DND-41 (cell line): ENCODE data around the gene DDX52.
"Not testable (repeated sequence)": the region's sequence is repeated elsewhere in the genome, so short reads cannot be mapped to it uniquely, and the experiment has no call there.

Source experiments
- ATAC-seq: fragments of 200-7000 bp; cut with Tn5 transposase; 3 replicates; pipeline ENCODE4 v1.9.1; 2021; ENCODE audit warnings: low read depth; ENCODE audit not compliant: insufficient read depth
- DNase-seq: peaks from one replicate; pipeline ENCODE4 v3.0.0-alpha.2; 2020
- H2AFZ ChIP-seq: 2 replicates; pipeline ENCODE4 v1.6.0; 2012; ENCODE audit warnings: low read depth, low read length
- H3K27ac ChIP-seq: 2 replicates; pipeline ENCODE4 v1.5.1; 2012; ENCODE audit warnings: low read length, inconsistent platforms
- H3K27me3 ChIP-seq: fragments of 200-600 bp; sonication (generic); 2 replicates; pipeline ENCODE4 v1.6.0; 2012; ENCODE audit warnings: low read length, mild to moderate bottlenecking, inconsistent platforms; ENCODE audit not compliant: insufficient read depth, poor library complexity
- H3K36me3 ChIP-seq: 2 replicates; pipeline ENCODE4 v1.5.1; 2012; ENCODE audit warnings: low read length, inconsistent platforms; ENCODE audit not compliant: insufficient read depth
- H3K4me1 ChIP-seq: 2 replicates; pipeline ENCODE4 v1.5.1; 2012; ENCODE audit warnings: mild to moderate bottlenecking, low read length; ENCODE audit not compliant: insufficient read depth
- H3K4me2 ChIP-seq: 2 replicates; pipeline ENCODE4 v1.6.0; 2012; ENCODE audit warnings: mild to moderate bottlenecking, moderate library complexity, low read length, inconsistent platforms; ENCODE audit not compliant: insufficient read depth
- H3K4me3 ChIP-seq, 2 experiments: fragments of 200-600 bp in 1 of 2; shearing (Covaris generic) in 1 of 2; 2 replicates each; pipeline ENCODE4 v1.5.1; 2012 to 2016; ENCODE audit warnings: inconsistent platforms in 2 of 2, low read length in 2 of 2, mild to moderate bottlenecking in 2 of 2, low read depth in 1 of 2, moderate library complexity in 1 of 2
- H3K79me2 ChIP-seq: 2 replicates; pipeline ENCODE4 v1.6.0; 2012; ENCODE audit warnings: low read length, inconsistent platforms; ENCODE audit not compliant: insufficient read depth
- H3K9ac ChIP-seq: 2 replicates; pipeline ENCODE4 v1.6.0; 2012; ENCODE audit warnings: low read depth, mild to moderate bottlenecking, inconsistent platforms, low read length, moderate library complexity
- H3K9me3 ChIP-seq: 2 replicates; pipeline ENCODE4 v1.5.1; 2012; ENCODE audit warnings: low read length, moderate library complexity, mild to moderate bottlenecking, inconsistent platforms; ENCODE audit not compliant: insufficient read depth, severe bottlenecking
- H4K20me1 ChIP-seq: 2 replicates; pipeline ENCODE4 v1.6.0; 2012; ENCODE audit warnings: low read length; ENCODE audit not compliant: insufficient read depth
- EZH2 ChIP-seq: IDR thresholded peaks from 3 replicates; pipeline ENCODE4 v1.6.1; 2012; ENCODE audit warnings: borderline replicate concordance, low read depth, mild to moderate bottlenecking, moderate library complexity, low read length, inconsistent platforms; ENCODE audit not compliant: severe bottlenecking
- TF ChIP-seq, protein P1 (sequence below): IDR thresholded peaks from 2 replicates; pipeline ENCODE4 v1.5.1; 2012; ENCODE audit warnings: borderline replicate concordance, low read length, moderate library complexity, mild to moderate bottlenecking; ENCODE audit not compliant: poor library complexity, severe bottlenecking; ENCODE audit errors: extremely low read depth

Gene DDX52

DNA sequence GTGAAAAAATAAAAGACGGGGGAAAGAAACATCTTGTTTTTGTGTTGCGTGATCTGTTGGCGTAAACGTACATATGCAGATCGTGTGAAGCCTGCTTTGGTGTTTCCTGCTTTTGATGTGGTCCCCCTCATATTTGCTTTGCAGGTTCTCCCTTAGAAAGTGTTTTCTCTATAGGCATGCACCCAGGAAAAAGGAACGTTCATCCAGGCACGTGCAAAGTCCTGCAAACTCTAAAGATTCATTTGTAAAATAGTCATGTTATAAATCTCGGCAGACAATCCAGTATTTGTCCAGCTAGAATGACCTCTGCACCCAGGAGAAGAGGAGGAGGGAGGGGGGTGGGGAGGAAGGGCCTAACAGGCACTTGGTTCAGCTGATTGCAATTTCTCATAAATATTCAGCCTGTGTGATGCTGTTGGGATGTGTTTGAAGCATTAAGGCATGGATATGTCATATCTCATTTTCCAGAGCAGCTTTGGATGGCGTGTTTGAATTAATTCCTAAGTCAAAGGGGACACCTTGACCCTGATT is 40.3 kb upstream of the DDX52 start:
- peaks cover 2% of the 10 kb centered on the region for H3K9me3 ChIP-seq
- no peaks in the 10 kb centered on the region for H4K20me1 ChIP-seq
- no peak for TF ChIP-seq EZH2
- TF ChIP-seq, protein P1, sequence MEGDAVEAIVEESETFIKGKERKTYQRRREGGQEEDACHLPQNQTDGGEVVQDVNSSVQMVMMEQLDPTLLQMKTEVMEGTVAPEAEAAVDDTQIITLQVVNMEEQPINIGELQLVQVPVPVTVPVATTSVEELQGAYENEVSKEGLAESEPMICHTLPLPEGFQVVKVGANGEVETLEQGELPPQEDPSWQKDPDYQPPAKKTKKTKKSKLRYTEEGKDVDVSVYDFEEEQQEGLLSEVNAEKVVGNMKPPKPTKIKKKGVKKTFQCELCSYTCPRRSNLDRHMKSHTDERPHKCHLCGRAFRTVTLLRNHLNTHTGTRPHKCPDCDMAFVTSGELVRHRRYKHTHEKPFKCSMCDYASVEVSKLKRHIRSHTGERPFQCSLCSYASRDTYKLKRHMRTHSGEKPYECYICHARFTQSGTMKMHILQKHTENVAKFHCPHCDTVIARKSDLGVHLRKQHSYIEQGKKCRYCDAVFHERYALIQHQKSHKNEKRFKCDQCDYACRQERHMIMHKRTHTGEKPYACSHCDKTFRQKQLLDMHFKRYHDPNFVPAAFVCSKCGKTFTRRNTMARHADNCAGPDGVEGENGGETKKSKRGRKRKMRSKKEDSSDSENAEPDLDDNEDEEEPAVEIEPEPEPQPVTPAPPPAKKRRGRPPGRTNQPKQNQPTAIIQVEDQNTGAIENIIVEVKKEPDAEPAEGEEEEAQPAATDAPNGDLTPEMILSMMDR, result no peak
- H3K79me2 ChIP-seq, result no peaks in the 10 kb centered on the region
- no peak overlapping the region for H3K4me2 ChIP-seq
- H3K36me3 ChIP-seq, result no peaks in the 10 kb centered on the region
- H3K4me3 ChIP-seq, result no peak overlapping the region
- peak; percentile 13 for DNase-seq
- no peak overlapping the region for H2AFZ ChIP-seq
- H3K27me3 ChIP-seq, result no peaks in the 10 kb centered on the region
- H3K4me1 ChIP-seq, result no peaks in the 10 kb centered on the region
- no peak for ATAC-seq
- no peak overlapping the region for H3K9ac ChIP-seq
- H3K27ac ChIP-seq, result no peak overlapping the region

DNA sequence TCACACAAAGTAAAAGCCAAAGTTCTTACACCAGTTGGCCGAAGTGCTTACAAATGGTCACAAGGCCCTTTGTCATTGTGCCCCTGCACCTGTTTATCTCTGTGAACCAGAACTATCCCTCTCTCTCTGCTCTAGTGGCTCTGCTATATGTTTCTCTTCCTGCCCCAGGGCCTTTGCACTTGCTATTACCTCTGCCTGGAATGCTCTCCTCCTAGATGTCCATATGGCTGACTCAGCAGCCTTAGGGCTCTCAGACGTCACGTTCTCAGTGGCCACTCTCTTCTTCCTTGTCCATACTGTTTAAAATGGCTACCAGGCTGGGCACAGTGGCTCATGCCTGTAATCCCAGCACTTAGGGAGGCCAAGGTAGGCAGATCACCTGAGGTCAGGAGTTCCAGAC is 38.8 kb upstream of the DDX52 start:
- Histone ChIP-seq H3K4me3 (no peak overlapping the region), H3K9me3 (peaks cover 4% of the 10 kb centered on the region), H3K79me2 (no peaks in the 10 kb centered on the region), H4K20me1 (no peaks in the 10 kb centered on the region), H3K9ac (no peak overlapping the region), H3K27me3 (no peaks in the 10 kb centered on the region), H3K4me1 (no peaks in the 10 kb centered on the region), H2AFZ (no peak overlapping the region), H3K27ac (no peak overlapping the region), H3K36me3 (no peaks in the 10 kb centered on the region), H3K4me2 (no peak overlapping the region)
- no peak for DNase-seq
- ATAC-seq, result no peak
- no peak for TF ChIP-seq EZH2
- TF ChIP-seq, protein P1, result no peak

DNA sequence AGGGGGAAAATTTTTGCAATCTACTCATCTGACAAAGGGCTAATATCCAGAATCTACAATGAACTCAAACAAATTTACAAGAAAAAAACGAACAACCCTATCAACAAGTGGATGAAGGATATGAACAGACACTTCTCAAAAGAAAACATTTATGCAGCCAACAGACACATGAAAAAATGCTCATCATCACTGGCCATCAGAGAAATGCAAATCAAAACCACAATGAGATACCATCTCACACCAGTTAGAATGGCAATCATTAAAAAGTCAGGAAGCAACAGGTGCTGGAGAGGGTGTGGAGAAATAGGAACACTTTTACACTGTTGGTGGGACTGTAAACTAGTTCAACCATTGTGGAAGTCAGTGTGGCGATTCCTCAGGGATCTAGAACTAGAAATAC is 36.7 kb upstream of the DDX52 start:
- not testable (repeated sequence) for H3K9me3 ChIP-seq, ATAC-seq, H3K4me3 ChIP-seq, H3K27ac ChIP-seq, H4K20me1 ChIP-seq, H3K9ac ChIP-seq, H3K27me3 ChIP-seq, H3K4me2 ChIP-seq, DNase-seq, H3K36me3 ChIP-seq, H2AFZ ChIP-seq, H3K4me1 ChIP-seq, H3K79me2 ChIP-seq

DNA sequence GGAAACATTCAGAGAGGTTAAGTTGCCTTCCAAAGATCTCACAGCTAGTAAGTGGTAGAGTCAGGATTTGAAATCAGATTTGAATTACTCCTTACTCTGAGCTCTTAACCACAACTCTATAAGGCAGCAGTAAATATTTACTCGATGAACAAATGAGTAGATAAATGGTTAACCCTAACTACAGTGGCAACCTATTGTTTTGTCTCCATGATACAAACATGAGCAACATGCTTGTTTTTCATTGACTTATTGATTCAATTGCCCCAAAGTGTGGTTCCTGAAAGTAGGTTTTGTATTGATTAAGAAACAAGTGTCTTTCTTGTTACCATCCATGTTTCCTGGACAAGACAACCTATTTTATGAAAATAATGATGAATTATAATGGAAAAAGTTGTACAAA is 34.8 kb upstream of the DDX52 start:
- Histone ChIP-seq H3K27ac (no peak overlapping the region), H3K4me3 (no peak overlapping the region), H3K4me2 (no peak overlapping the region), H4K20me1 (no peaks in the 10 kb centered on the region), H3K9me3 (peaks cover 4% of the 10 kb centered on the region), H3K9ac (no peak overlapping the region), H3K4me1 (no peaks in the 10 kb centered on the region), H2AFZ (no peak overlapping the region), H3K27me3 (peaks cover 2% of the 10 kb centered on the region), H3K79me2 (no peaks in the 10 kb centered on the region), H3K36me3 (no peaks in the 10 kb centered on the region)
- ATAC-seq (no peak), DNase-seq (no peak)
- TF ChIP-seq EZH2, result no peak
- TF ChIP-seq, protein P1, result no peak
